Ishikawa (cell line): ENCODE measurements around the gene GNPTAB.

Experiments used
- CEBPB ChIP-seq: IDR thresholded peaks from 2 replicates; pipeline ENCODE4 v1.6.1; 2012
- CREB1 ChIP-seq: IDR thresholded peaks from 2 replicates; pipeline ENCODE4 v1.6.1; 2012; ENCODE audit warnings: low read depth
- EGR1 ChIP-seq: IDR thresholded peaks from 2 replicates; pipeline ENCODE4 v1.6.1; 2012
- EP300 ChIP-seq: IDR thresholded peaks from 2 replicates; pipeline ENCODE4 v1.6.1; 2012; ENCODE audit warnings: borderline replicate concordance
- FOXM1 ChIP-seq: IDR thresholded peaks from 2 replicates; pipeline ENCODE4 v1.6.1; 2012; ENCODE audit warnings: low read depth, borderline replicate concordance
- NFIC ChIP-seq: IDR thresholded peaks from 2 replicates; pipeline ENCODE4 v1.6.1; 2012
- RAD21 ChIP-seq: IDR thresholded peaks from 2 replicates; pipeline ENCODE4 v1.6.1; 2012; ENCODE audit warnings: low read depth
- TAF1 ChIP-seq: IDR thresholded peaks from 2 replicates; pipeline ENCODE4 v1.6.1; 2012; ENCODE audit warnings: low read depth, mild to moderate bottlenecking
- TCF12 ChIP-seq: IDR thresholded peaks from 2 replicates; pipeline ENCODE4 v1.6.1; 2012; ENCODE audit warnings: low read depth
- TEAD4 ChIP-seq: IDR thresholded peaks from 2 replicates; pipeline ENCODE4 v1.6.1; 2012
- USF1 ChIP-seq: IDR thresholded peaks from 2 replicates; pipeline ENCODE4 v1.6.1; 2012
- YY1 ChIP-seq: IDR thresholded peaks from 2 replicates; pipeline ENCODE4 v1.6.1; 2012; ENCODE audit warnings: low read depth
- ZBTB7A ChIP-seq: IDR thresholded peaks from 2 replicates; pipeline ENCODE4 v1.6.1; 2012; ENCODE audit warnings: low read depth
- TF ChIP-seq, protein P1 (sequence below): IDR thresholded peaks from 2 replicates; pipeline ENCODE4 v1.6.1; 2012; ENCODE audit warnings: low read depth, mild to moderate bottlenecking
- TF ChIP-seq, protein P2 (sequence below): IDR thresholded peaks from 2 replicates; pipeline ENCODE4 v1.6.1; 2012

Gene GNPTAB

DNA sequence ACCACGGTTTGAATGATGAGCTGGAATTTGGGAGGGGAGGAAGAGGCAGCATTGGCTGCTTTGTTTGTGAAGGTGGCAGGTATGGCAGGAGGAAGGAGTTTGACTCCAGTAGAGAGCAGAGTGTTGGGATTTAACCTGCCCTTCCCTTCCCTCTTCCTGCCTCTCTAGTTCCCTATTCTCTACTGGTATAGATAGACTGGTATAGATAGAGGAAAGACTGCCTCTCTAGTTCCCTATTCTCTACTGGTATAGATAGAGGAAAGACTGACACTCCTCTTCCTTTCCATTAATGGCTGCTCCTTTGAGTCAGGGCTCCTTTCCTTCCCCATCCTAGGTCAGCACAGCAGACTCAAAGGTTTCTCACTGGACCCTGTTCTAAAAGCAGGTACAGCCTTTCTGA, 83.1 kb downstream of the GNPTAB start:
- TF ChIP-seq NFIC (no peak), TCF12 (no peak), ZBTB7A (no peak), EP300 (no peak), RAD21 (no peak), EGR1 (no peak), USF1 (no peak), CEBPB (no peak), FOXM1 (no peak), YY1 (no peak), TEAD4 (no peak), TAF1 (no peak), CREB1 (no peak)
- TF ChIP-seq, protein P1, sequence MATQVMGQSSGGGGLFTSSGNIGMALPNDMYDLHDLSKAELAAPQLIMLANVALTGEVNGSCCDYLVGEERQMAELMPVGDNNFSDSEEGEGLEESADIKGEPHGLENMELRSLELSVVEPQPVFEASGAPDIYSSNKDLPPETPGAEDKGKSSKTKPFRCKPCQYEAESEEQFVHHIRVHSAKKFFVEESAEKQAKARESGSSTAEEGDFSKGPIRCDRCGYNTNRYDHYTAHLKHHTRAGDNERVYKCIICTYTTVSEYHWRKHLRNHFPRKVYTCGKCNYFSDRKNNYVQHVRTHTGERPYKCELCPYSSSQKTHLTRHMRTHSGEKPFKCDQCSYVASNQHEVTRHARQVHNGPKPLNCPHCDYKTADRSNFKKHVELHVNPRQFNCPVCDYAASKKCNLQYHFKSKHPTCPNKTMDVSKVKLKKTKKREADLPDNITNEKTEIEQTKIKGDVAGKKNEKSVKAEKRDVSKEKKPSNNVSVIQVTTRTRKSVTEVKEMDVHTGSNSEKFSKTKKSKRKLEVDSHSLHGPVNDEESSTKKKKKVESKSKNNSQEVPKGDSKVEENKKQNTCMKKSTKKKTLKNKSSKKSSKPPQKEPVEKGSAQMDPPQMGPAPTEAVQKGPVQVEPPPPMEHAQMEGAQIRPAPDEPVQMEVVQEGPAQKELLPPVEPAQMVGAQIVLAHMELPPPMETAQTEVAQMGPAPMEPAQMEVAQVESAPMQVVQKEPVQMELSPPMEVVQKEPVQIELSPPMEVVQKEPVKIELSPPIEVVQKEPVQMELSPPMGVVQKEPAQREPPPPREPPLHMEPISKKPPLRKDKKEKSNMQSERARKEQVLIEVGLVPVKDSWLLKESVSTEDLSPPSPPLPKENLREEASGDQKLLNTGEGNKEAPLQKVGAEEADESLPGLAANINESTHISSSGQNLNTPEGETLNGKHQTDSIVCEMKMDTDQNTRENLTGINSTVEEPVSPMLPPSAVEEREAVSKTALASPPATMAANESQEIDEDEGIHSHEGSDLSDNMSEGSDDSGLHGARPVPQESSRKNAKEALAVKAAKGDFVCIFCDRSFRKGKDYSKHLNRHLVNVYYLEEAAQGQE, result no peak
- TF ChIP-seq, protein P2, sequence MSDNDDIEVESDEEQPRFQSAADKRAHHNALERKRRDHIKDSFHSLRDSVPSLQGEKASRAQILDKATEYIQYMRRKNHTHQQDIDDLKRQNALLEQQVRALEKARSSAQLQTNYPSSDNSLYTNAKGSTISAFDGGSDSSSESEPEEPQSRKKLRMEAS, result no peak

DNA sequence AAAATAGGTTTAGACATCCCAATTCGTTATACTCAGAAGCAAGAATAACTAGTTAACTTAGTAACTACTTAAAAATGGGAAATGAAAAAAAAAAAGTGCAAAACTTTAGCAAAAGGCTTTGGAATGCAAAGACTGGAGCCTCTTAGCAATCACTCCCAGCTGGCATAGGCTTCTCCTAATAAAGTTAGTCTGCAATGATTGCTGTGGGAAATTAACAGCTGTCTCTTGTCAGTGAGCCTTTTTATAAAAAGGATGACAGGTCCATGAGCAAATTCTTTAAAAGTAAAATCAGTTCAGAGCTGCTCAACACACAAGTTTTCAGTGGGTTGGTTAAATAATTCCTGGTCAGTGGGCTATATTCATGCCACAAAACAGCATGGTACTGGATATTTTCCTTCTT, 84.1 kb downstream of the GNPTAB start:
- TF ChIP-seq, protein P1, result no peak
- TF ChIP-seq YY1 (no peak), USF1 (no peak), NFIC (no peak), RAD21 (no peak), CREB1 (no peak), CEBPB (no peak), EGR1 (no peak), TAF1 (no peak)
- TF ChIP-seq, protein P2, result no peak

DNA sequence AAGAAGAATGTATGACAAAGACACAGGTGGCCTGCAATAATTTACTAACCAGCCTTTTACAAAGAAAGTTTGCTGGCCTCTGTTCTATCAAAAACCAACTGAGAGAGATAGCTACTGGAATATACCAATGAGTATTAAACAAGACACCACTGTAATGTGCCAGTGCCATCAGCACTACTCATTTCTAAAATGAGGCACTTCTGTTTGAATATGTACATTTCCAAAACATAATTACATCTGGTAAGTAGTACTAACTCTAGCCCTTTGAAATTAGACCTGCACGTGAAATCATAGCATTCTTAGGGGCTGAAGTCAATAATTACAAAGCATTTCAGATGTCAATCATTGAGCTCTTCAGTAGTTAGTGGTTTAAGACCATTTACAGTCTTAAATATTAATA, 84.6 kb downstream of the GNPTAB start:
- TF ChIP-seq, protein P2, result no peak
- TF ChIP-seq TCF12, result no peak
- no peak for TF ChIP-seq YY1
- TF ChIP-seq USF1, result no peak
- no peak for TF ChIP-seq FOXM1
- TF ChIP-seq TEAD4, result no peak

DNA sequence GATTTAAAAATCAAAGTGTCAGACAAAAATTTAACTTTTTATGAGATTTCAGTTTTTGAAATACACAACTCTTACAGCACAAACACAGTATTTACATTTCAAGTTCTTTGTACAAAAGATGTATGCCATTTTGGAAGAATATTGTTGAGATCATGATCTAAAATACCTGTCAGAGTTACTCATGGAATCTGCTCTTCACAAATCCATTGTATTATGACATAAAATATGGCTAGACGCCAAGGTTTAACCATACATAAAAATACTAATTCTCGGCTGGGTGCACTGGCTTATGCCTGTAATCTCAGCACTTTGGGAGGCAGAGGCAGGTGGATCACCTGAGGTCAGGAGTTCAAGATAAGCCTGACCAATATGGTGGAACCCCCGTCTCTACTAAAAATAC, 85.3 kb downstream of the GNPTAB start:
- TF ChIP-seq YY1 (no peak), TEAD4 (no peak), NFIC (no peak; the same call in 1 of the 2 replicates), ZBTB7A (no peak)
- TF ChIP-seq, protein P2, result no peak
- TF ChIP-seq, protein P1, result no peak
